Inflammatory macrophage treated with lipopolysaccharide for 1 hour (primary cell): ENCODE data around the gene PTCD3.
A peak's percentile ranks its signal among the peaks of the same experiment; 100 is the strongest.

Experiments used
- DNase-seq, 2 donors: peaks; one replicate each; pipeline ENCODE4 v3.0.0-alpha.2; 2020 to 2022

PTCD3 gene

GRCh38 chr2:86105969-86106945 is at the start of gene PTCD3:
TSS of gene PTCD3 (plus strand) at chr2:86106235. CDS start at chr2:86106248, 13 bp downstream.
- DNase-seq, result peak; percentile 95 to 96

DNA sequence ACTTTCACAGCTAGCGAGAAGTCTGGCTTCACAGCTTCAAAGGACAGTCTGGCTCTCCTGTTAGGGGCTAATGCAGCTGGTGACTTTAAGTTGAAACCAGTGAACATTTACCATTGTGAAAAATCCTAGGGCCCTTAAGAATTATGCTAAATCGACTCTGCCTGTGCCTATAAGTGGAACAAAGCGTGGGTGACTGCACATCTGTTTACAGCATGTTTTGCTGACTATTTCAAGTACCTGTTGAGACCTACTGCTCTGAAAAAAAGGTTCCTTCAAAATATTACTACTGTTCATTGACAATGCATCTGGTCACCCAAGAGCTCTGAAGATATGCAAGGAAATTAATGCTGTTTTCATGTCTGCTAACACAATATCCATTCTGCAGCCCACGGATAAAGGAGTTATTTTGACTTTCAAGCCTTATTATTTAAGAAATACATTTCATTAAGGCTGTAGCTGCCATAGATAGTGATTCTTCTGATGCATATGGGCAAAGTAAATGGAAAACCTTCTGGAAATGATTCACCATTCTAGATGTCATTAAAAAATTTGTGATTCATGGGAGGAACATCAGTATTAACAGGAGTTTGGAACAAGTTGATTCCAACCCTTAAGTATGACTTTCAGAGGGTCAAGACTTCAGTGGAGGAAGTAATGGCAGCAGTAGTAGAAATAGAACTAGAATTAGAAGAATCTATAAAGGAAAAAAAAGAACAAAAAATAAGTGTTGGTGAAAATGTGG is 49.3 kb upstream of the PTCD3 start:
- DNase-seq, result no peak

DNA sequence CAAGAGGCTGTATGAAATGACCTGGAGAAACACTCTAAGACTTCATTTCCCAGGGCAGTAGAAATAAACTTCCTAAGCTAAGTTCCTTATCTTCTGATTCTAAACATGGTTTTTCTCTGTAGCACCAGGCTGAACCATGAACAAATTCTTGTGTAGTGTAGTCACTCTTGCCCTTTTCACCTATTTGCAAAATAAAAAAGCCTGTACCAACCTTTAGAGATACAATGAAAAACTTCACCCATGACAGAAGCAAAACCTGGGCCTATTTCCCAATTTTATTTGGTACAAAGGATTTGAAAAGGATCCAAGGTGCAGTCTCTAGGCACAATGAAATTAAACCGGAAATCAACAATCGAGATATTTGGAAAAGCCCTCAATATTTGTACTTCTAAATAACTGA is 44.0 kb upstream of the PTCD3 start:
- DNase-seq, result no peak

- DNase-seq, result no peak
Measured at GRCh38 chr2:86064006-86064405, 42.0 kb upstream of the PTCD3 start.

GRCh38 chr2:86065512-86065911 is 40.5 kb upstream of the PTCD3 start:
- DNase-seq, result no peak

- DNase-seq, result no peak
Measured at GRCh38 chr2:86066007-86066578, 39.9 kb upstream of the PTCD3 start.

DNA sequence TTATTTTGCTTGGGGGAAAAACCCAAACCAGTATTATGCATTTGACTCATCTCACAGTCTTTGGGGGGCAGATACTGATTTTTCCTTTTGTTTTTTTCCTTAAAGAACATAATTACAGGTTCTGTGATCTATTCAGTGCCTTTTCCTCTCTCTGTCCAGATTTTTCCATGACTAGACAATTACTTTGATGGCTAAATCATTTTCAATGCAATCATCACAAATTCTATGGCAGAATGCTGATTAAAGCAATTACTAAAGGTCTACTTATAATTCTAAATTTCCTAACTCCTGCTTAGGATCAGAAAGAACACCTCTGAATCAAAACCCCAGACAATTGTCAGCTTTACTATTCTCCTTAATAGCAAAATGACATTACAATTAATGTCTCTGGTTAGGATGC is 39.1 kb upstream of the PTCD3 start:
- DNase-seq, result no peak

DNA sequence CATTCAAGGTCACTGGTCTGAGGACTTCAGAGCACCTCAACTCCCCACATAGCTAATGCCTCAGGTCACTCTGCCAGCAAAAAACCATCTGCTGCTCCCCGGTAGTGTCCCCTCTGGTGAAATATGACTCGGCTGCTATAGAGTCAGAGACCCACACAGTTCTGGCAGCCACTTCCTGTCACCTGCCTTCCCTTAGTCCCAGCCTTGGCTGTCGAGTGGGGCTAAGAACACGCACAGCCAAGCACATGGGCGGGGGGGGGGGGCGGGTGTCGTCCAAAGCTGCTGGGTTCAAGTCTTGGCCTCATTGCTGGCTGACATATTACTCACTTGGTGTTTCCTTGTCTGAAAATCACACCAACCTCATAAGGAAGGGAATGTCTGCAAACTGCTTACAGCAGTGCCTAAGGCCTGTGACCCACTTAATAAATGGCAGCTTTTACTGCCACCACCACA is 37.9 kb upstream of the PTCD3 start:
- no peak for DNase-seq

DNA sequence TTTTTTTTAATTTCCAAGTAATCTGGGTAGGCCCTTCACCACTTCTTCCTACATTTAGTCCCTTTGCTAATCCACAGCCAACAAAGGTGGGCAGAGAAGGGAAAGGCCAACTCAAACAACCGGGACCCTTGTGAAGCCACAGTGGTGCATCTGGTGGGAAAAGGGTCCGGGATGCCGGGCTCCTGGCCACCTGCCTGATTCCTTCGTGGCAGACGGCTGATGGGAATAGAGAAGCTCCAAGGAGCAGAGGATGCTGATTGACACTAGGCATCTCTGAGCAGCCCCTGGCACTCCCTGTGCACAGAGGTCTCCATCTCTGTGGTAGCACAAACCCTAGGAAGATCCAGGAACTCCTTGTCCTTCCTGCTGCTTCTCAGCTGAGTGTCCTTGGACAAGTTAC is 37.4 kb upstream of the PTCD3 start:
- DNase-seq, result no peak

DNA sequence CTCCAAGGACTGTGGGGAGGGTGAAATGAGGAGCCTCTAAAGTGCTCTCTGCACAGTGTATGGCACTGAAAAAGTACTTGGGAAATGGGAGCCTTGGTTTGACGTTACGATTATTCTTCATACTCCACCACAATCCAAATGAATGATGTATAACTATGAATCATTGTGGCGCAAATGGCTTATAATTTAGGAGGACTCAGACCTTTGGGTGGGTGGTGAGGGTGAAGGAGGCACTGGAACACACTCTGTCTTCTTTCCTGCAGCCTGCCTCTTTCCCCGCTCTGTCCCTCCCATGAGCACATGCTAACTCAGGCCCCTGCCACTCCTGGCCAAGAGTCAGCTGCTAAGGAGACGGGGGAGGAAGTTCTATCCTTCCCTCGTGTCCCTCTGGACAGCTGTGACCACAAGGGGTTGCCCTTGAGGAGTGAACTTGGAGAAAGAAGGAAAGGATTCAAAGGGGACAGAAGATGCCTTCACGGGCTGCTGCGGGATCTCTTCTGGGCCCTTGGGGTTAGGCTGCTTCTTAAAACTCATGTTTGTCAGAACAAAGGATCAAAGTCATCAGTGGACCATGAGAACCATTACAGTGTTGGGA is 36.8 kb upstream of the PTCD3 start:
- no peak for DNase-seq

GRCh38 chr2:86069783-86070339 is 36.2 kb upstream of the PTCD3 start:
- no peak for DNase-seq

DNA sequence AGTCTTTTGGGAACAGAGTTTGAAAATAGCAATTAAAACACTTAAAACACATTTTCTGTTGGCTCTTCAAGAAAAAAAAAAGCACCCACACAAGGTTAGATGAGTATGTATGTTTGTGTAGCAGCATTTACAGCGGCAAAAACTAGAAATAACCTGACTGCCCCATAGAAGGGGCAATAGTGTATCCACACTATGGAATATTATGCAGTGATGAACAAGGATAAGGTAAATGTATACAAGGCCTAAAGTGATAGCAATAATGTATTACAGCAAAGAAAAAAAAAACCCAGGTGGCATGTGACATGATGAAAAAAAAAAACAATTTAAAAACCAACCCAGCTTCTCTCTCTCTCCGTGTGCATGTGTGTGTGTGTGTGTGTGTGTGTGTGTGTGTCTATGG is 35.2 kb upstream of the PTCD3 start:
- no peak for DNase-seq

DNA sequence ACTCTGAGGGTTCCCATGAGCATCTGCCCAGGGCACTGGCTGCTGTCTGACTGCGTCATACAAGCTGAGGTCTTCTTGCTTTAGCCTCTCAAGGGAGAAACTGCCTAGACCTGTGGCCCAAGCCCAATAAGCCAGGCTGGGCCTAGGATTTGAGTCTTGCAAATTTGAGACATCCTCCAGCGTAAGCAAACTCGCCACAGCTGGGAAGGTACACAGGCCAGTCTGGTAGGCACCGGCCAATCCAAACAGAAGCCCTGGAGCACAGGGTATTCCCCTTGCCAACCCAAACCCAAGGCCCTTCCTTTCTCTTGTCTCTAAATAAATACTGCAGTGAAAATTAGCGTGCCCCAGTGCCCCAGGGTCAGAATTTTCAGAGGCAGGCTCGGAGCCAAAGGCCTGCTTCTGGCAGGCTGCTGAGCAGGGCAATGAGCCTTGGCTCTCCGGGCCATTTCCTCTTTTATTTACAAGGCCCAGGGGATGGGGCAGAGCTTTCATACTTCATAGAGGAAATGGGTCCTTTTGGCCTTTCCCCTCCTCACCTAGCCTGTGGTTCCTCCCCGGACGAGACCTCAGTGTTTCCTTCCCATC is 33.7 kb upstream of the PTCD3 start:
- peak in 1 of 2 donors; percentile 28 for DNase-seq

DNA sequence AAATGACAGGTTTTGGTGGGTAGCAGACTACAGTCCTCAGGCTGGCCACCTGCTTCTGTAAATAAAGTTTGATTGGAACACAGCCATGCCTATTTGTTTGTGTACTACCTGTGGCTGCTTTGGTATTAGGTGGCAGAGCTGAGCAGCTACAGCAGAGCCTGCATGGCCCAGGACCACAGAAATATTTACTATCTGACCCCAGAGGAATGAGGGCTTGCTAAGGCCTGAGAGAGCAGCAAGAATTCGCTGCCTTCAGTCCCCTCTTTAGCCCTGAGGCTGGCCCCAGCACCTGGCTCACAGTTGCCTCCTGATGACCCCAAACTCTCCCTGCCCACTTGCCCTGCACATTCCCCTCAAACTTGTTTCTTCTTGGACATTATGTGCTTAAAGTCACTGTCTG is 32.8 kb upstream of the PTCD3 start:
- no peak for DNase-seq

DNA sequence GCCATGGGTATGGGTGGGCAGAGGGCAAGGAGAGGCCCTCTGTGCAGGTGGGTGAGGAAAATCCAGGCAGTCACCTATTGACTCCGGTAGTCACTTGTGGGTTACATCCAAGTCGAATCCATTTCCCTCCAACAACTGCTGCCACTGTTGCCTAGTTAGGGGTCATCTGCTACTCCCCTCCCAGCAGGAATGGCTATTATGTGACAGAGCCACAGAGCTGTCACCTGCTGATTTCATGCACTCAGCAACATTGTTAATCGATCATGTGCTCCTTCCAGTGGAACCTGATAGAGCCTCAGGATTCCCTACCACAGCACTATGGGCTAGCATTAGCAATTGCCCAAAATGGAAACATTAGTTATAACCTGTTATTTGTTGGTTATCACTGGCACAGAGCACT is 31.8 kb upstream of the PTCD3 start:
- DNase-seq, result no peak

- DNase-seq, result no peak
Measured at GRCh38 chr2:86074811-86075210, 31.2 kb upstream of the PTCD3 start.

DNA sequence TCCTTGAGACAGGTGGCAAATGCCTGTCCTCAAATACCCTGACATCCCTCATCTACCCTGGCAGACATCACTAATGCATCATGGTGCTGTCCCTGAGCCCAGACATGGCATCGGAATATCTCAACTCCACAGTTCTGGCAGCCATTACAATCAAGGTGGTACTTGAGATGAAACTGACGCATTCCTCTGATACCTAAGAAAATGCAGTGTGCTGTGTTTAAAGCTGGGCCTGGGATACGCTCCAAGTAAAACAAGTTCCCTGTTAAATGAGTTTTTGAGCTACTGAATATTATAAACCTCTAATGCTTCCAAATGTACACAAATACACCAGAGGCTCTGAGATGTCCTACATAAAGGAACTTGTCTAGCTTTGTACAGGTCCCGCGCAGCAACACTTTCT is 30.1 kb upstream of the PTCD3 start:
- DNase-seq, result no peak

DNA sequence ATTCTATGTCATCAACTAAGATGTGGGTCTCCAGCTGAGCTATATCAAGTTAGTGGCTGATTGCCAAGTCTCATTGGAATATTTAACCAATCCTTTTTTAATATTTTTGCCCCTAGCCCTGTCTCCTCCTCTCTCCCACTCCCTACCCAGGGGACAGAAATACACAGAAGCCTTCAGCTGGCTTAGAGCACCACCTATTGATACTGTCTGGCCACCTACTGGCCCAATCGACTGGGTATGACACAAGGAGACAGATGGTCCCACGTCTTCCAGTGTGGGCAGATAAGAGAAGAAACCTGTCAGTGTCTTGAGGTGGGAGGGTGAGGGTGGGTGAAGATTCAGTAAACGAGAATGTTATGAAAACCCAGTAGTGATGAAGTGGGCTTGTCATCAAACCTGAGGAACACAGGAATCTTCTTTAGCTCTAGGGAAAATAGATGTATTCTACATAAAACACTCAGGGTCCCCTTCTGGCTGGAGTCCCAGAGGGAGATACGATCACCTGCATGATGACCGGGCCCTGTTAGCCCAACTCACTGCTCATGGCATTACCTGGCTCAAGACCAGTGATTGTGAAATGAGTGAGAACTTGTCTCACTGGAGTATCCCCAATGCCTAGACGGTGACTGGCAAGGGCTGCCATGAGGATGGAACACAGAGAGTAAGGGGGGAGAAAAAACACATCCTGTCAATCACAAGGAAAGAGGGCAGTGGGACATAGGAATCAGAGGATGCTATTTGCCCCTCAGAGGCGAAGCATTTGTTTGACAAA is 27.1 kb upstream of the PTCD3 start:
- peak; percentile 54 to 59 for DNase-seq

DNA sequence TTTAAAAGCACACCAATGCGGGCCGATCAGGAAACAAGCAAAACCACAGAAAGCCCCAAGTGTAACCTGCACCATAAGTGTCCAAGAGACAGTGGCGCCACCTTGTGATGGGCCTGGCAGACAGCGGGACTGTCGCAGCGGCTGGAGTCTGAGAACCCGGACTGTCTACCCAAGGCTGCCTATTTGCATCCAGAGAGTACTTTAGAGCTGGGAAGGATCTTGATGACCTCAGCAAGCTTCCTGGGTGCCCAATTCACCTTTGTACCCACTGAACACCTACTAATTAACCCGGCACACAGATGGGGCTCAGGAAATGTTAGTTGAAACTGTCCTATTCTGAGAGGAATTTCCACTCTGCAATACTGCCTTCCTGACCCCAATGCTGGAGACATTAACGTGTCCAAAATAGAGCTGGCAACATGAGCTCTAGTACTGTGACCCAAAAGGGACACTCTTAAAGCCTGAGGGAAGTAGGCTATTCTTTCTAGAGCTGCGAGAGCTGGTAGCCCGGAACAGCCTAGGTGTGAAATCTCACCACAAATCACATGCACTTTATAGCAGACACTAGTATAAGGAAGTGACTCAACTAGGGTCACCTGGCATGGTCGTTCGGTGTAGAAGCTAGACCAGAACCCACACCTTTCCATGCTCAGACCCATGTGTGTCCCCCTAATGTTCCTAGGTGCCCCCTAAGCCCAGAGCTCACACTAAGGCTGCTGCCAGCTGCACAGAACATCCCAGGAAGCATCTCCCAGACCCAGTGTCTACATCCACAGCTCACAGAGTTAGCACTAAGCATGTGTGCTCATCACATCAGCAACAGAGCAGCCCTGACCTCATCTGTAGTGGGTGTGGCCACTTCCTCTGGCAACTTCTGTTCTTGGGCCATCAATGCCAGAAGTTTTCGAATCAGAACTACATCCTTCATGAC is 25.8 kb upstream of the PTCD3 start:
- peak; percentile 83 to 88 for DNase-seq

- no peak for DNase-seq
Measured at GRCh38 chr2:86081724-86082123, 24.3 kb upstream of the PTCD3 start.
